Measurements from ENCODE around the gene ANO2. TPM values are rescaled to one million over a fixed set of nuclear protein-coding genes. Genes with fewer than 3 reads are reported as not detected.

The ANO2 gene
- total RNA-seq, 1 experiment from 2014 or later: not detected

DNA sequence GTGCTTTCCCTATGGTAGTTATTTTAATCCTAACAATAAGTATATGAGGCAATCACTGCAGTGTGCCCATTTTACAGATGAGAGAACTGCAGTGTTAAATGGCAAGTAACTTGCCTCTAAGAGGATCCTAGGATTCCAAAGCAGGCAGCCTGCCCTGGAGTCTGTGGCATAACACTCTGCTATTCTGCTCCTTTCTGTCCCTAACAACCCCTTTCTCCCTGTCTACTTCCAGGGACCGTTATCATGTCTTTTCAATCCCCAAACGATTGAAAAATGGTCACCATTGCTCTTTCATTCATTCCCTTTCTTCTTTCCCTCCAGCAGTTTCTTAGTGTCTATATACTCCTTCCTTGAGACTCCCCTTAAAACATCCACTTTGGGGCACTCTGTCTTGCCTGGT, 1.3 kb upstream of the ANO2 start:
- Histone ChIP-seq H3K4me3 (ENCODE audit: low read length) (no peak overlapping the region), H2AFZ (ENCODE audit: low read length) (no peak overlapping the region), H3K27me3 (ENCODE audit: low read length) (peaks cover 75% of the 10 kb centered on the region), H4K20me1 (ENCODE audit: low read length) (no peaks in the 10 kb centered on the region), H3K4me2 (ENCODE audit: low read length) (no peak overlapping the region), H3F3A (ENCODE audit: low read length, unreplicated experiment) (no peaks in the 10 kb centered on the region), H3K36me3 (ENCODE audit: low read depth, low read length) (no peaks in the 10 kb centered on the region), H3K9ac (ENCODE audit: low read length) (no peak overlapping the region), H3K4me1 (ENCODE audit: insufficient read depth, low read length) (no peaks in the 10 kb centered on the region; the same call in 1 of the 2 replicates), H3K79me2 (ENCODE audit: low read length) (no peaks in the 10 kb centered on the region), H3K27ac (ENCODE audit: low read length) (no peak overlapping the region), H3K9me3 (ENCODE audit: low read length) (no peaks in the 10 kb centered on the region), H3K9me2 (replicated peaks; ENCODE audit: low read length) (no peaks in the 10 kb centered on the region)
- POLR2A ChIA-PET (ENCODE audit: unreplicated experiment): no interaction called here
- CTCF ChIA-PET: no interaction called here
- TF ChIP-seq EZH2 (IDR thresholded peaks at IDR 0.05; ENCODE audit: low read length, unreplicated experiment) (no peak), EZH2phosphoT487 (IDR thresholded peaks at IDR 0.05; ENCODE audit: borderline replicate concordance, low read length) (no peak)
- TF ChIP-seq, protein P1, sequence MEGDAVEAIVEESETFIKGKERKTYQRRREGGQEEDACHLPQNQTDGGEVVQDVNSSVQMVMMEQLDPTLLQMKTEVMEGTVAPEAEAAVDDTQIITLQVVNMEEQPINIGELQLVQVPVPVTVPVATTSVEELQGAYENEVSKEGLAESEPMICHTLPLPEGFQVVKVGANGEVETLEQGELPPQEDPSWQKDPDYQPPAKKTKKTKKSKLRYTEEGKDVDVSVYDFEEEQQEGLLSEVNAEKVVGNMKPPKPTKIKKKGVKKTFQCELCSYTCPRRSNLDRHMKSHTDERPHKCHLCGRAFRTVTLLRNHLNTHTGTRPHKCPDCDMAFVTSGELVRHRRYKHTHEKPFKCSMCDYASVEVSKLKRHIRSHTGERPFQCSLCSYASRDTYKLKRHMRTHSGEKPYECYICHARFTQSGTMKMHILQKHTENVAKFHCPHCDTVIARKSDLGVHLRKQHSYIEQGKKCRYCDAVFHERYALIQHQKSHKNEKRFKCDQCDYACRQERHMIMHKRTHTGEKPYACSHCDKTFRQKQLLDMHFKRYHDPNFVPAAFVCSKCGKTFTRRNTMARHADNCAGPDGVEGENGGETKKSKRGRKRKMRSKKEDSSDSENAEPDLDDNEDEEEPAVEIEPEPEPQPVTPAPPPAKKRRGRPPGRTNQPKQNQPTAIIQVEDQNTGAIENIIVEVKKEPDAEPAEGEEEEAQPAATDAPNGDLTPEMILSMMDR (conservative IDR thresholded peaks at IDR 0.05; ENCODE audit: low read depth, low read length): no peak
- intact Hi-C loops (cut with micrococcal nuclease): no loop called here
- no TSS peak for BruUV-seq (replicated peaks)
- ATAC-seq: no peak
- no peak for DNase-seq

DNA sequence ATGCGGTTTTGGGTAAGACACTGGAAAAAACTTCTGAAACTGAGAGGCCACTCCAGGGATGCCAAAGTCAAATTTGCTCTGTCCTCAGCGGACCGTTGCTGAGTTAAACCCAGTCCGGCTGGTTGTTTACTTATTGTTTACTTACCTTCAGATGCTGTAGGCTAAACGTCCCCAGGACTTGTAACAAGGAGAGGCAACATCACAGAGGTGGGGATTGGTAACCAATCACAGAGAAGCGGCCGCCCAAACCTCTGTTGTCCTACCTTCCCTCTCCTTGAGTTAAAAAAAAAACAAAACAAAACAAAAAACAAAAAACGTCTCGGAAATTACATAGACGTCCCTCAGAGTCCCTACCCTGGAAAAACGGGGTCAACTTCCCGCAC, 380 bp downstream of the ANO2 start:
- H3K9me2 ChIP-seq (replicated peaks; ENCODE audit: low read length): no peaks in the 10 kb centered on the region
- no peak for DNase-seq
- H3K36me3 ChIP-seq (ENCODE audit: low read depth, low read length): no peaks in the 10 kb centered on the region
- ATAC-seq: no peak
- no peak overlapping the region for H3K27ac ChIP-seq (ENCODE audit: low read length)
- TF ChIP-seq EZH2phosphoT487 (IDR thresholded peaks at IDR 0.05; ENCODE audit: borderline replicate concordance, low read length) (no peak), EZH2 (IDR thresholded peaks at IDR 0.05; ENCODE audit: low read length, unreplicated experiment) (peak; percentile 13)
- no peak overlapping the region for H2AFZ ChIP-seq (ENCODE audit: low read length)
- H3K27me3 ChIP-seq (ENCODE audit: low read length): peaks cover 58% of the 10 kb centered on the region
- H3F3A ChIP-seq (ENCODE audit: low read length, unreplicated experiment): no peaks in the 10 kb centered on the region
- H3K4me1 ChIP-seq (ENCODE audit: insufficient read depth, low read length): no peaks in the 10 kb centered on the region; the same call in 1 of the 2 replicates
- BruUV-seq (replicated peaks): no TSS peak
- peak overlapping the region; percentile 40; the same call in 1 of the 2 replicates for H3K4me3 ChIP-seq (ENCODE audit: low read length)
- H3K9ac ChIP-seq (ENCODE audit: low read length): no peak overlapping the region
- H4K20me1 ChIP-seq (ENCODE audit: low read length): no peaks in the 10 kb centered on the region
- POLR2A ChIA-PET (ENCODE audit: unreplicated experiment): no interaction called here
- H3K9me3 ChIP-seq (ENCODE audit: low read length): no peaks in the 10 kb centered on the region
- intact Hi-C loops (cut with micrococcal nuclease): no loop called here
- CTCF ChIA-PET: no interaction called here
- H3K4me2 ChIP-seq (ENCODE audit: low read length): peak overlapping the region; percentile 44
- no peaks in the 10 kb centered on the region for H3K79me2 ChIP-seq (ENCODE audit: low read length)

DNA sequence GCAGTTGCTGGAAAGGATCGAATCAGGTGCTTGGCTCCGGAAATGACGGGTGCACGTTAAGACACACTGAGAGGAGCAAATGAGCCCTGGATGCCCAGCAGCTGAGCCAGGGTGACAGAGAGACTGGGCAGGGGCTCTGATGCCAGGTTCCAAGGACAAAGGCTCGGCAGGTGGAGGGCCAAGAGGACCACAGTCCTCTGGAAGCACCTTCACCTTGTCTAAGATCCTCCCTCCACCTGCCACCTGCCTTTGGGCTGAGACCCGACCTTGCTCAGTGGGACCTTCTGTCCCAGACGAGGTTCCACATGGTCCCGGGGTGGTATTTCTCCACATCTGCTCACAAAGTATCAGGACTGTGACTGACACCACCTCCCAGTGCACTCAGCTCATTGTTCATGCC, 1.0 kb downstream of the ANO2 start:
- TF ChIP-seq EZH2 (IDR thresholded peaks at IDR 0.05; ENCODE audit: low read length, unreplicated experiment) (no peak), EZH2phosphoT487 (IDR thresholded peaks at IDR 0.05; ENCODE audit: borderline replicate concordance, low read length) (no peak)
- TF ChIP-seq, protein P1 (conservative IDR thresholded peaks at IDR 0.05; ENCODE audit: low read depth, low read length): no peak
- H3K27me3 ChIP-seq (ENCODE audit: low read length): peaks cover 56% of the 10 kb centered on the region
- CTCF ChIA-PET: no interaction called here

More for the DNA sequence above, 1.0 kb downstream of the ANO2 start:
- Histone ChIP-seq H3K4me3 (ENCODE audit: low read length) (no peak overlapping the region), H2AFZ (ENCODE audit: low read length) (no peak overlapping the region), H4K20me1 (ENCODE audit: low read length) (no peaks in the 10 kb centered on the region), H3F3A (ENCODE audit: low read length, unreplicated experiment) (no peaks in the 10 kb centered on the region), H3K4me1 (ENCODE audit: insufficient read depth, low read length) (no peaks in the 10 kb centered on the region; the same call in 1 of the 2 replicates), H3K9me2 (replicated peaks; ENCODE audit: low read length) (no peaks in the 10 kb centered on the region), H3K27ac (ENCODE audit: low read length) (no peak overlapping the region), H3K36me3 (ENCODE audit: low read depth, low read length) (no peaks in the 10 kb centered on the region), H3K4me2 (ENCODE audit: low read length) (no peak overlapping the region), H3K9me3 (ENCODE audit: low read length) (no peaks in the 10 kb centered on the region), H3K79me2 (ENCODE audit: low read length) (no peaks in the 10 kb centered on the region), H3K9ac (ENCODE audit: low read length) (no peak overlapping the region)
- ATAC-seq (no peak), DNase-seq (no peak)
- POLR2A ChIA-PET (ENCODE audit: unreplicated experiment): no interaction called here
- intact Hi-C loops (cut with micrococcal nuclease): no loop called here
- no TSS peak for BruUV-seq (replicated peaks)
